ENCODE measurements around the gene TTN. TPM values are rescaled to one million over a fixed set of nuclear protein-coding genes. Genes with fewer than 3 reads are reported as not detected.

TTN gene
- total and polyA plus RNA-seq, 8 donors: 1.4 to 27.5 (median 2.2) TPM

GRCh38 chr2:178480227-178481181 is 326.7 kb downstream of the TTN start, which contains the start of gene PLEKHA3:
Gene PLEKHA3 (plus strand): TSS chr2:178480457. CDS start chr2:178480870, 413 bp downstream.
- ATAC-seq (peak; percentile 91), DNase-seq (peak; percentile 95 to 99 (median 97))
- H3K27me3 ChIP-seq: no peaks in the 10 kb centered on the region
- peak within 1 kb of the TSS; percentile 97 to 99 for H3K27ac ChIP-seq
- intact Hi-C loops (cut with DNase I): no loop called here
- H3K4me1 ChIP-seq: peaks cover 12 to 59% of the 10 kb centered on the region in 2 donors
- H3K4me3 ChIP-seq: peak within 1 kb of the TSS; percentile 70 to 88
- no peak for TF ChIP-seq CTCF (IDR thresholded peaks at IDR 0.05)
- no peaks in the 10 kb centered on the region for H3K9me3 ChIP-seq
- no peaks in the 10 kb centered on the region for H3K36me3 ChIP-seq

GRCh38 chr2:178479758-178480226 is 327.4 kb downstream of the TTN start:
- Histone ChIP-seq H3K4me3 (peak overlapping the region; percentile 70 to 88), H3K27me3 (no peaks in the 10 kb centered on the region), H3K27ac (peak overlapping the region; percentile 97 to 99), H3K36me3 (no peaks in the 10 kb centered on the region), H3K9me3 (no peaks in the 10 kb centered on the region), H3K4me1 (peaks cover 12 to 57% of the 10 kb centered on the region in 2 donors)
- no peak for DNase-seq
- ATAC-seq: no peak
- no peak for TF ChIP-seq CTCF (IDR thresholded peaks at IDR 0.05)
- intact Hi-C loops (cut with DNase I): no loop called here

- TF ChIP-seq CTCF (IDR thresholded peaks at IDR 0.05): no peak
- no peaks in the 10 kb centered on the region for H3K9me3 ChIP-seq
- H3K27ac ChIP-seq: peak overlapping the region; percentile 97 to 99
- H3K4me3 ChIP-seq: peak overlapping the region; percentile 51 to 70
- ATAC-seq (no peak), DNase-seq (no peak)
- H3K36me3 ChIP-seq: no peaks in the 10 kb centered on the region
- peaks cover 12 to 51% of the 10 kb centered on the region in 2 donors for H3K4me1 ChIP-seq
- no peaks in the 10 kb centered on the region for H3K27me3 ChIP-seq
- intact Hi-C loops (cut with DNase I): no loop called here
Observed at GRCh38 chr2:178479275-178479616, 328.0 kb downstream of the TTN start.

GRCh38 chr2:178478439-178479274 is 328.6 kb downstream of the TTN start, which contains the start of gene FKBP7:
Gene FKBP7 (minus strand): TSS chr2:178478600. CDS start chr2:178478499, 101 bp downstream.
- Histone ChIP-seq H3K4me3 (peak within 1 kb of the TSS; percentile 51 to 70), H3K27ac (peak within 1 kb of the TSS; percentile 97 to 99), H3K4me1 (peaks cover 12 to 45% of the 10 kb centered on the region in 2 donors), H3K27me3 (no peaks in the 10 kb centered on the region), H3K9me3 (no peaks in the 10 kb centered on the region), H3K36me3 (no peaks in the 10 kb centered on the region)
- ATAC-seq: peak; percentile 89
- intact Hi-C loops (cut with DNase I): no loop called here
- TF ChIP-seq CTCF (IDR thresholded peaks at IDR 0.05): peak; percentile 72 to 75
- DNase-seq: peak; percentile 88 to 97 (median 92)

Data from left lung (tissue), 10 donors.